AG04449 (cell line): ENCODE results near the gene CAAP1.

Experiments
- CTCF ChIA-PET: fragments of 350-600 bp; formaldehyde crosslinking; extraction: SDS; loops from one replicate; lab custom pipeline; 2021; ENCODE audit warnings: antibody characterized with exemption; lab: Yijun Ruan, JAX
- POLR2A ChIA-PET: fragments of 400-600, 350-600 bp; formaldehyde crosslinking; extraction: SDS; loops from one replicate; lab custom pipeline; 2020; ENCODE audit warnings: antibody characterized with exemption, inconsistent platforms; lab: Yijun Ruan, JAX
- DNase-seq: peaks from one replicate; pipeline ENCODE4 v3.0.0-alpha.2; 2010; ENCODE audit warnings: low read depth, low spot score
- H3K4me3 ChIP-seq: 2 replicates; pipeline ENCODE4 v1.5.1; 2011; ENCODE audit warnings: low read depth, mild to moderate bottlenecking, control low read depth, low read length
- TF ChIP-seq, protein P1 (sequence below): IDR thresholded peaks from one replicate; pipeline ENCODE4 v1.5.1; 2011; ENCODE audit warnings: mild to moderate bottlenecking, moderate library complexity, low read length, control low read depth, inconsistent platforms; ENCODE audit not compliant: insufficient read depth; ENCODE audit errors: missing control alignments

The CAAP1 gene

GRCh38 chr9:26928902-26929495 lies 36.4 kb upstream of the CAAP1 start:
- TF ChIP-seq, protein P1, sequence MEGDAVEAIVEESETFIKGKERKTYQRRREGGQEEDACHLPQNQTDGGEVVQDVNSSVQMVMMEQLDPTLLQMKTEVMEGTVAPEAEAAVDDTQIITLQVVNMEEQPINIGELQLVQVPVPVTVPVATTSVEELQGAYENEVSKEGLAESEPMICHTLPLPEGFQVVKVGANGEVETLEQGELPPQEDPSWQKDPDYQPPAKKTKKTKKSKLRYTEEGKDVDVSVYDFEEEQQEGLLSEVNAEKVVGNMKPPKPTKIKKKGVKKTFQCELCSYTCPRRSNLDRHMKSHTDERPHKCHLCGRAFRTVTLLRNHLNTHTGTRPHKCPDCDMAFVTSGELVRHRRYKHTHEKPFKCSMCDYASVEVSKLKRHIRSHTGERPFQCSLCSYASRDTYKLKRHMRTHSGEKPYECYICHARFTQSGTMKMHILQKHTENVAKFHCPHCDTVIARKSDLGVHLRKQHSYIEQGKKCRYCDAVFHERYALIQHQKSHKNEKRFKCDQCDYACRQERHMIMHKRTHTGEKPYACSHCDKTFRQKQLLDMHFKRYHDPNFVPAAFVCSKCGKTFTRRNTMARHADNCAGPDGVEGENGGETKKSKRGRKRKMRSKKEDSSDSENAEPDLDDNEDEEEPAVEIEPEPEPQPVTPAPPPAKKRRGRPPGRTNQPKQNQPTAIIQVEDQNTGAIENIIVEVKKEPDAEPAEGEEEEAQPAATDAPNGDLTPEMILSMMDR, result no peak
- ChIA-PET POLR2A (no interaction called here), CTCF (no interaction called here)
- DNase-seq, result no peak
- H3K4me3 ChIP-seq, result no peak overlapping the region

DNA sequence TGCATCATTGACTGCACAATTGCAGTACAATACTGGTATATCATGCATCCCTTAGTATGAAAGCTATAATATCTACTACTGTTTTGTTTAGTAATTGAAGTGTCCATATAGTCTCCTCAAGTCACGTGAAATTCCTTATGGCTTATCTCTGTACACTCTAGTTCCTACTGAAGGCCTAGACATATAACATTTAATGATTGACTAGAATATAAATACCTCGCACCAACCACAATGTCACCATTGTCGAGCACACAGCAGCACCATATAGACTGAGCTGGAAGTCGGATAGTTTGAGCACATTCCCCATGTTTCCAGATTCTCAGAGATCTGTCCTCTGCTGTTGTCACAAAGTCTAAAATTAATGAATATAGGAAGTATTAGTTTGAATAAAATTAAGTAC lies 33.0 kb upstream of the CAAP1 start:
- H3K4me3 ChIP-seq, result no peak overlapping the region
- POLR2A ChIA-PET, result no interaction called here
- TF ChIP-seq, protein P1, result no peak
- DNase-seq, result no peak
- CTCF ChIA-PET, result interaction anchor here (1.0 to 1.4 kb wide), 2 partner anchors 34 to 352 kb away, joined by 3 to 4 read pairs; partner anchors contain the start of gene CAAP1

DNA sequence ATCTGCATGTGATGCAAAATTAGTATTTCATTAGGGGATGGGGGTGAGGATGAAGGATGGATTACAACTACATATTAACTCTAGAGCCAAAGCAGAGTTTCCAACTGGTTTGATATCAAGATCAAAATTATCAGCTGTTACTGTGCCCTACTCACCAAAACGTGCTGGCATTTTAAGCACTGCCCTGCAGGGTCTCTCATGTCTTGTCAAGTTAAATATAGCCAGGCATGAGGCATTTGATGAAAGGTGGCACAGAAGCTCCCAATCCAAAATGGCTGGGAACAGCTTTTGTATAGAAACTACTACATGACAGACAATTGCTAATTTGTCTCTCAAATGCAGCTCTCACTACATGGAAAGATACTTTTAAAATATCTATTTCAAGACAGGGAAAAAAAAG lies 27.1 kb upstream of the CAAP1 start:
- DNase-seq, result no peak
- ChIA-PET CTCF (interaction anchor here (1.0 kb wide), 1 partner anchor 27 kb away, joined by 3 read pairs; no protein-coding TSS in a partner anchor), POLR2A (no interaction called here)
- TF ChIP-seq, protein P1, result no peak
- no peak overlapping the region for H3K4me3 ChIP-seq

GRCh38 chr9:26913138-26913668 lies 20.6 kb upstream of the CAAP1 start:
- no peak overlapping the region for H3K4me3 ChIP-seq
- CTCF ChIA-PET, result no interaction called here
- POLR2A ChIA-PET, result no interaction called here
- TF ChIP-seq, protein P1, result no peak
- DNase-seq, result no peak

DNA sequence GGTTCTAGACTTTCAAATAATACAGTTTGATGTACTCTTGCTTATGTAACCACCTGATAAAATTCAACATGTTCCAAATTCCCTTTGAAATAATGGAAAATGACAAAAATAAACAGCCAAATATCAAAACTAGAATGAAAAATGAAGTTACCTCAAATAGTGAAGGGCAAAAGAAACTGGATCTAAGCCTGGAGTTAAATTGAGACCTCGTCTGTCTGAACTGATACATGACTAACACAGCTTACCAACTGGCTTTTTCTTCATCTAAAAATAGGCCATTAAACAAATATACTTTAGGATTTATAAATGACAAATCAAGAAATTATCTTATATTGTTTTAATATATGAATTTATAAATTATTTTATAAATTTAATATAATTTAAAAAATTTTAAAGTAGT lies 12.1 kb upstream of the CAAP1 start:
- CTCF ChIA-PET, result no interaction called here
- TF ChIP-seq, protein P1, result no peak

GRCh38 chr9:26904070-26904469 lies 11.5 kb upstream of the CAAP1 start:
- no peak for DNase-seq
- ChIA-PET POLR2A (no interaction called here), CTCF (no interaction called here)
- TF ChIP-seq, protein P1, result no peak
- no peak overlapping the region for H3K4me3 ChIP-seq

More for the DNA sequence above, 12.1 kb upstream of the CAAP1 start:
- DNase-seq, result no peak
- H3K4me3 ChIP-seq, result no peak overlapping the region
- POLR2A ChIA-PET, result no interaction called here
